Breast epithelium (tissue), 3 donors: ENCODE results near the gene LPCAT3.

ENCODE experiments used
- CTCF ChIP-seq, 3 donors: fragments of 450-650 bp; IDR thresholded peaks; one replicate each; pipeline ENCODE4 v1.5.1; 2016 to 2017; ENCODE audit warnings: antibody characterized with exemption in 3 of 3, mild to moderate bottlenecking in 3 of 3, moderate library complexity in 3 of 3
- POLR2A ChIP-seq: fragments of 450-650 bp; IDR thresholded peaks from one replicate; pipeline ENCODE4 v1.6.1; 2016; ENCODE audit warnings: antibody characterized with exemption, mild to moderate bottlenecking, moderate library complexity
- POLR2AphosphoS5 ChIP-seq, 3 donors: sonication (generic); formaldehyde crosslinking; IDR thresholded peaks; one replicate each; pipeline ENCODE4 v1.6.1; 2017; ENCODE audit warnings: antibody characterized with exemption in 3 of 3

GRCh38 chr12:6946920-6947374 is 71.3 kb downstream of the LPCAT3 start:
- no peak for TF ChIP-seq POLR2A
- no peak for TF ChIP-seq CTCF (IDR thresholded peaks at IDR 0.05)
- TF ChIP-seq POLR2AphosphoS5 (IDR thresholded peaks at IDR 0.05) = no peak
